ENCODE results near the gene DCANP1. TPM values are rescaled to one million over a fixed set of nuclear protein-coding genes. Genes with fewer than 3 reads are reported as not detected.
A peak's percentile ranks its signal among the peaks of the same experiment; 100 is the strongest.

DCANP1 gene
- total and polyA plus RNA-seq, 3 donors from 2014 or later, result not detected

- H3K4me1 ChIP-seq, result peaks cover 26% of the 10 kb centered on the region
- H3K36me3 ChIP-seq (ENCODE audit: low read depth, missing control alignments), result no peaks in the 10 kb centered on the region
- no peak for TF ChIP-seq POLR2A (IDR thresholded peaks at IDR 0.05)
- TF ChIP-seq CTCF (IDR thresholded peaks at IDR 0.05), result peak; percentile 38 to 74 (median 64)
- 55 to 68% methylated on average over 9 of the region's 9 CpGs for WGBS, 2 donors
- no peak overlapping the region for H3K4me3 ChIP-seq
- H3K27ac ChIP-seq, result no peak overlapping the region
- intact Hi-C loops (cut with DNase I; ENCODE audit: low total_unique reads), result no loop called here
- no peaks in the 10 kb centered on the region for H3K27me3 ChIP-seq
- no peaks in the 10 kb centered on the region for H3K9me3 ChIP-seq
- DNase-seq, result peak; percentile 74
Measured at GRCh38 chr5:135457424-135458071, 10.4 kb upstream of the DCANP1 start.

GRCh38 chr5:135456238-135457099 lies 9.3 kb upstream of the DCANP1 start:
- H3K27me3 ChIP-seq, result no peaks in the 10 kb centered on the region

GRCh38 chr5:135455876-135456237 lies 8.7 kb upstream of the DCANP1 start:
- 92 to 100% methylated on average over 1 to 4 of the region's 4 CpGs for WGBS, 2 donors

More at GRCh38 chr5:135456238-135457099, 9.3 kb upstream of the DCANP1 start:
- WGBS, 2 donors, result 60 to 75% methylated on average over 5 to 12 of the region's 12 CpGs
- H3K27ac ChIP-seq, result peak overlapping the region; percentile 3 to 31
- intact Hi-C loops (cut with DNase I; ENCODE audit: low total_unique reads), result no loop called here
- H3K4me1 ChIP-seq, result peaks cover 26% of the 10 kb centered on the region
- peak; percentile 89 for DNase-seq
- TF ChIP-seq CTCF (IDR thresholded peaks at IDR 0.05) (no peak), POLR2A (IDR thresholded peaks at IDR 0.05) (no peak)
- H3K9me3 ChIP-seq, result no peaks in the 10 kb centered on the region
- H3K36me3 ChIP-seq (ENCODE audit: low read depth, missing control alignments), result no peaks in the 10 kb centered on the region
- no peak overlapping the region for H3K4me3 ChIP-seq

GRCh38 chr5:135454946-135455345 lies 7.8 kb upstream of the DCANP1 start:
- 95 to 100% methylated on average over 3 of the region's 3 CpGs for WGBS, 2 donors
- no peaks in the 10 kb centered on the region for H3K36me3 ChIP-seq (ENCODE audit: low read depth, missing control alignments)
- no peaks in the 10 kb centered on the region for H3K27me3 ChIP-seq
- H3K4me1 ChIP-seq, result peaks cover 26% of the 10 kb centered on the region
- H3K9me3 ChIP-seq, result no peaks in the 10 kb centered on the region
- intact Hi-C loops (cut with DNase I; ENCODE audit: low total_unique reads), result no loop called here
- TF ChIP-seq CTCF (IDR thresholded peaks at IDR 0.05) (no peak), POLR2A (IDR thresholded peaks at IDR 0.05) (no peak)
- no peak overlapping the region for H3K4me3 ChIP-seq
- DNase-seq, result no peak
- no peak overlapping the region for H3K27ac ChIP-seq

More at GRCh38 chr5:135455876-135456237, 8.7 kb upstream of the DCANP1 start:
- H3K27ac ChIP-seq, result no peak overlapping the region
- intact Hi-C loops (cut with DNase I; ENCODE audit: low total_unique reads), result no loop called here
- H3K27me3 ChIP-seq, result no peaks in the 10 kb centered on the region
- H3K36me3 ChIP-seq (ENCODE audit: low read depth, missing control alignments), result no peaks in the 10 kb centered on the region
- H3K4me1 ChIP-seq, result peaks cover 26% of the 10 kb centered on the region
- H3K9me3 ChIP-seq, result no peaks in the 10 kb centered on the region
- no peak for DNase-seq
- no peak overlapping the region for H3K4me3 ChIP-seq
- TF ChIP-seq POLR2A (IDR thresholded peaks at IDR 0.05) (no peak), CTCF (IDR thresholded peaks at IDR 0.05) (no peak)

Data from testis (tissue), 3 donors.